GM19328 (cell line): ENCODE results near the gene ADGRF5.

Experiments used
- ATAC-seq: cut with Tn5 transposase; IDR thresholded peaks from one replicate; pipeline ENCODE4 v1.9.1; 2021; ENCODE audit warnings: mild to moderate bottlenecking, moderate library complexity; ENCODE audit not compliant: unreplicated experiment

Gene ADGRF5

GRCh38 chr6:46931416-46931815 lies 9.7 kb upstream of the ADGRF5 start:
- no peak for ATAC-seq

GRCh38 chr6:46930331-46930730 lies 8.6 kb upstream of the ADGRF5 start:
- ATAC-seq: no peak

DNA sequence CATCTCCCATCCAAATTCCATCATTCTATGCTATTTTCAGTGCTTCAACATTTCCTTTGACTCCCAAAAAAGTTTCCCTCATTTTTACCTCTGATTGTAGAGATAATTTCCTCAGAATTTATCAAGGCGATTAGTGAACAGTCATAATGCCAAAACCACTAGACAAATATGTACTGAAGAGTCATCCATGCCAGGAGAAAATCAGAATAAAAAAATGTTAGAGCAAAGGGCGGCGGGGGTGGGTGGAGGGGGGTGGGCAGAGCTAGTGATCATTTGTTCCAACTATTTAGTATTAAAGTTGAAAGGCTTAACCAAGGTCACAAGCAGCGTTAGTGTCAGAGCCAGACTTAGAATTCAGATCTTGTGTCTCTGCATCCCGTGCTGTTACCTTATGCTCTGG lies 5.3 kb upstream of the ADGRF5 start:
- no peak for ATAC-seq

DNA sequence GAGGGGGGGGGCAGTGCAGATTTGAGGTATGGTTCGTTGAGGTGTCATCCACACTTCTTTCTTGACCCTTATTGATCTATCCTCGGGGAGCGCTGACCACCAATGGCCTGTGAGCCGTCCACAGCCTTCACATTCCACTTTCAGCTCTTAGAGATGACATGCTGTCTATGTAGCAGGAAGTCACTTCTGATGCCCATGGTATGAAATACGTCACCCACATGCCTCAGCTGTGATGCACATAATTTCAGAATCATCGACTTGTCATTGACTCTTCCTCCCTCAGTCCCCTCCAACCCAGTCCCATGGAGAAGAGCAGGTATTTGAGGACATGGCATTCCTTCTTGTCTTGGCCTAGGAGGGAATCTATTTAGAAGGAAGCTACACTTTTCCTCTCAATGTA lies 4.7 kb upstream of the ADGRF5 start:
- no peak for ATAC-seq

GRCh38 chr6:46925563-46926253 lies 4.0 kb upstream of the ADGRF5 start:
- ATAC-seq: no peak

DNA sequence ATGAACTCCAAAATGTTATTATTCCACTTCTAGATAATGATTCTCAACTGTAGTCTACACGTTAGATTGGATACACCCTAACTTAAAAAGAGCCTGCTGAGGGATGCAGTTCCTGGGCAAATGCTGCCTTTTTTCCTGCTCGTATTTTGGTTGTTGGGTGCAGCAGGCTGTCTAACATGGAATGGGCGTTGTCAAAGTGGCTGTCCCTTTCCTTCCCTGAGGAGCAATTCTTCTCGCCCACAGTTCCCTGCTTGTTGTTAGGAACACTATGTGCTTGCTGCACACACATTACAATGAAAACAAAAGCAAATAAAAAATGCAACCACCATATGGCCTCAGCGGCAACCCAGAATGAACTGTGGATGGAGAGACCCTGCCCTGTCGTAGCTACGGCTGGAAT lies 1.7 kb upstream of the ADGRF5 start:
- ATAC-seq: no peak

GRCh38 chr6:46921059-46921458 lies 679 bp downstream of the ADGRF5 start:
- no peak for ATAC-seq

DNA sequence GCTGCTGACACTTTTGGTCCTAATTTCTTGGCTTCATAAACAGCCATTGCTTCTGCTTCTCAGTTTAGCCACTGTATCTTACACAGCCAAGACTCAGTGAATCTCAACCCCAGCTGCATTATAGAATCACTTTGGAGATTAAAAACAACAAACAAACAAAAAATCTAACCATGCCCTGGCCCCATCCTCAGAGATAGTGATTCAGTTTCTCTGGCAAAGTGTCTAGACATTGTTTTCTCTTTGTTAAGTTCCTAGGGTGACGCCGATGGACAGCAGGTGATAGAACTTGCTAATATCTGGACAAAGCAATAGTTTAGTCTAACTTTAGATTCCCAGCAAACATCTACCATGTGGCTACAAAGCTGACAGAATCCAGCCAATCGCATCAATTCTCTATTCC lies 2.9 kb downstream of the ADGRF5 start:
- ATAC-seq: no peak

- ATAC-seq: no peak
These were observed 4.7 kb downstream of the ADGRF5 start for GRCh38 chr6:46917002-46917545.

DNA sequence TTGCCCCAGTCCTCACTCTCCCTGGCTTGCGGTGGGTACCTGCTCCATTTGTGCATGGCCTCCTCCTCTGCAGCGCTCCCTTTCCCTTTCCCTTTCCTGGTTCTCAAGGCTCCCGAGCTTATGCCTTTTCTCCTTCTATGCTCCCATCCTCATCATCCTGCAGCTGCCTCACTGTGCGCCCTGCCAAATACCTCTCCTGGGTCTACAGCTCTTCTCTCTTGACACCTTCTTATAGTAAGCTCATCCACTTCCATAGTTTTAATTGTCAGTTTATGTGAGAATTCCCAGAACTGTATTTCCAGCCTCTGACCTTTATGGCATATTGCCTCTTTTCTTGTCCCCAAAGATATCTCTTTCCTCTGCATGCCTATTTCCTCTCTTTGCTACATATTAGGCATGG lies 5.9 kb downstream of the ADGRF5 start:
- no peak for ATAC-seq

DNA sequence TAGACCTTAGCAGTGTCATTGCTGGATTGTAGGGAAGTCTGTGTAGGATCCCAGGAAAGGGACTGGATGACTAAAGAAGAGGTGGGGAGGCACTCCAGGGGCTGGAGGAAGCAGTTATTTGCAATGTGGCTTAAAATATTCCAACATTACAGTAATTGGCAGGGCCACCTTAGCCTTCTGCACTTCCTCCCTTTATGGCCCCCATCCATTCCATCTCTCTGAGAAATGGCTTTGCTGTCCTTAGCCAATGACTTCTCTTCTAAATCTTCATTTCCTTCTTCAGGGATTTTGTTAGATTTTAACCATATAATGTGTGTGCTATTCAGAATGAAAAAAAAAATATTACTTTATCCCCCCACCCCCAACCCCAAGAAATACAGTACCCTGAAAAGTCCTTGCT lies 6.4 kb downstream of the ADGRF5 start:
- no peak for ATAC-seq

DNA sequence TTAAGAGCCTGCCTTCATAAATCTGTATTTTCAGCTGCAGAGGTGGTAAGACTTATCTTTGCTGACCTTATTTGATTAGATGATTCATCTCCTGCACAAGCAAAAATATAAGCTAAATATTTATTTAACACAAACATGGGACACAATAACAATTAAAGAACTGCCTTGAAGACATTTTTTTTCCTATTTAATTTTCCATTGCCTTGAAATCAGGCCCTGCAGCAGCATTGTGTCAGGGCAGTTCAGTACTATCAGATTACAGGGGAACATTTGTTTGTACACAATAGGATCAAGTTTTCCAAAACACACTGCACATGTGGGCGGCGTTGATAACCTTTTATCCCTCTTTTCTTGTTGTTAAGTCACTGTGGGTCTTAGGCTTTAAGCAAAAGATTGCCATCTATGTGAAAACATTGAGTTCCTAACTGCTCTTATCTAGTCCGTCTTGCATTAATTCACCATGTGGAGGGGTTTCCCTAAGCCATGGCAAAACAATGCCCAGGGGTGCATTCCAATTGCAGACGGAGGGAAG lies 7.4 kb downstream of the ADGRF5 start:
- ATAC-seq: no peak

DNA sequence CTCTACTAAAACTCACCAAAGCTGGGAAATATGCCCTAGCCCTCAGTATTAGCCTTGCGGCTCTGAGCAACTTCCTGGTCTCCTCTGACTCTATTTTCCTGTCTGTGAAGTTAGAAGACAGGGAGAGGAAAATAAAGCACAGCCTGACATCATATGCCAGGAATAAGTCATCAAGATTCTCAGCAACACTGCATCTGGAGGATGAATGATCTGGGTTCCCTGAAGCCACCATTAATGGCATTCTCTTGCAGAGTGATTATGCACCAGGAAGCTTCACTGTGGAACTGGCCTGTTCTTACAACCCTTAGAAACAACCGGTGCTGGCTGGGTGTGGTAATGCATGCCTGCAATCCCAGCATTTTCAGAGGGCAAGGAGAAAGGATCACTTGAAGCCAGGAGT lies 12.4 kb downstream of the ADGRF5 start:
- no peak for ATAC-seq

GRCh38 chr6:46906776-46907175 lies 15.0 kb downstream of the ADGRF5 start:
- ATAC-seq: no peak

GRCh38 chr6:46904117-46904516 lies 17.6 kb downstream of the ADGRF5 start:
- ATAC-seq: no peak

- no peak for ATAC-seq
These were observed 18.6 kb downstream of the ADGRF5 start for GRCh38 chr6:46903175-46903574.

- no peak for ATAC-seq
These were observed 19.8 kb downstream of the ADGRF5 start for GRCh38 chr6:46901882-46902314.

DNA sequence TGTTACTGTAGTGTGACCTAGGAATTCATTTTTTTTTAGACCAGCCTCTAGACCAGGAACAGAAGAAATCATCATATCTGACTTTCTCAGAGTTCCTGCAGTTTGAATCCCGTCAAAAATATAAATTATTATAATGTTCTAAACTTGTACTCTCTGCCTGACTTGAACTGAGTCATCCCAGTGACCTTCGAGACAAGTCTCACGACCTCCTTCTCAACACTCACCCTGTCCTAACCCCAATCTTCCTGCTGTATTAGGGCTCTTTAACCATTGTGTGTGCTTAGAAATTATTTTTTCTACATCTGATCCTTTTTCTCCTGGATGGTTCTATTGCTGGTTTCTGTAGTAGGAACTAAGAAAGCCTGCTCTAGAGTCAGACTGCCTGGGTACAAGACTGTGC lies 21.5 kb downstream of the ADGRF5 start:
- ATAC-seq: no peak

GRCh38 chr6:46899659-46900058 lies 22.1 kb downstream of the ADGRF5 start:
- ATAC-seq: no peak

- ATAC-seq: no peak
These were observed 23.7 kb downstream of the ADGRF5 start for GRCh38 chr6:46898006-46898405.

GRCh38 chr6:46896871-46897270 lies 24.9 kb downstream of the ADGRF5 start:
- no peak for ATAC-seq

DNA sequence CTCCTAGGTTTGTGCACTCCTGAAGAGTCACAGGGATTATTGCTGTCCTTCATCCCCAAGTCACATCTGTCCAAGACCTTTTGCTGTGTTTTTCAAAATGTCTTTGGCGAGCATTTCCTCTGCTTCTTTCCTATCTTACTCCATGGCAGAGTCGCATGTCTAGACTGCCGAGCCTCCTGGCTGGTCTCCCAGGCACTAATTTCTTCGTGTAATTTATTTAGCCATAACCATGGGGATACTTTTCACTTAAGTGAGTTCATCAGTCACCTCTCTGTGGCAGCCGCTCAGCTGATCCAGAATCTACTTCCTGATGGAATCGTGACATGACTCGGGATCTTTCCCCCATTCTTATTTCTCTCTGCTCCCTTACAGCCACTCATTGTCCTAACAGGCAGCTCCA lies 25.8 kb downstream of the ADGRF5 start:
- no peak for ATAC-seq

DNA sequence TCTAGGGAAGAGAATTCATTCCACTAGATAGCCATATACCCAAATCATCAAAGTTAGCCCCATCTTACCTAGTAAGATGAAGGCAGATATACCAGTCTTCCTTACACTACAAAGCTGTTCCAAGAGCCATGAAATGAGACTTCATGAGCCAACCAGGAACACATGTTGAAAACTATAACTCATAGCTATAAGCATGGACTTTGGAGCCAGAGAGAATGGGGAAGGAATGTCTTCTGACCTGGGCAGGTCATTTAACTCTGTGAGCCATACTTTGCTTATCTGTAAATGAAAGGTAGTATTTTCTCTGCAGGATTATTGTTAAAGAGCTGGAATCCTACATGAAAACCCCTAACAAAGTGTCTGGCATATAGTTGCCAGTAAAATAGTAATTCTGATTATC lies 27.3 kb downstream of the ADGRF5 start:
- no peak for ATAC-seq
